ENCODE results near the gene ZNF770. TPM values are rescaled to one million over a fixed set of nuclear protein-coding genes. Genes with fewer than 3 reads are reported as not detected.

Gene ZNF770, protein sequence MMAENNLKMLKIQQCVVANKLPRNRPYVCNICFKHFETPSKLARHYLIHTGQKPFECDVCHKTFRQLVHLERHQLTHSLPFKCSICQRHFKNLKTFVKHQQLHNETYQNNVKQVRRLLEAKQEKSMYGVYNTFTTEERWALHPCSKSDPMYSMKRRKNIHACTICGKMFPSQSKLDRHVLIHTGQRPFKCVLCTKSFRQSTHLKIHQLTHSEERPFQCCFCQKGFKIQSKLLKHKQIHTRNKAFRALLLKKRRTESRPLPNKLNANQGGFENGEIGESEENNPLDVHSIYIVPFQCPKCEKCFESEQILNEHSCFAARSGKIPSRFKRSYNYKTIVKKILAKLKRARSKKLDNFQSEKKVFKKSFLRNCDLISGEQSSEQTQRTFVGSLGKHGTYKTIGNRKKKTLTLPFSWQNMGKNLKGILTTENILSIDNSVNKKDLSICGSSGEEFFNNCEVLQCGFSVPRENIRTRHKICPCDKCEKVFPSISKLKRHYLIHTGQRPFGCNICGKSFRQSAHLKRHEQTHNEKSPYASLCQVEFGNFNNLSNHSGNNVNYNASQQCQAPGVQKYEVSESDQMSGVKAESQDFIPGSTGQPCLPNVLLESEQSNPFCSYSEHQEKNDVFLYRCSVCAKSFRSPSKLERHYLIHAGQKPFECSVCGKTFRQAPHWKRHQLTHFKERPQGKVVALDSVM
- total RNA-seq: 19.2 and 22.9 TPM in 2 replicates

DNA sequence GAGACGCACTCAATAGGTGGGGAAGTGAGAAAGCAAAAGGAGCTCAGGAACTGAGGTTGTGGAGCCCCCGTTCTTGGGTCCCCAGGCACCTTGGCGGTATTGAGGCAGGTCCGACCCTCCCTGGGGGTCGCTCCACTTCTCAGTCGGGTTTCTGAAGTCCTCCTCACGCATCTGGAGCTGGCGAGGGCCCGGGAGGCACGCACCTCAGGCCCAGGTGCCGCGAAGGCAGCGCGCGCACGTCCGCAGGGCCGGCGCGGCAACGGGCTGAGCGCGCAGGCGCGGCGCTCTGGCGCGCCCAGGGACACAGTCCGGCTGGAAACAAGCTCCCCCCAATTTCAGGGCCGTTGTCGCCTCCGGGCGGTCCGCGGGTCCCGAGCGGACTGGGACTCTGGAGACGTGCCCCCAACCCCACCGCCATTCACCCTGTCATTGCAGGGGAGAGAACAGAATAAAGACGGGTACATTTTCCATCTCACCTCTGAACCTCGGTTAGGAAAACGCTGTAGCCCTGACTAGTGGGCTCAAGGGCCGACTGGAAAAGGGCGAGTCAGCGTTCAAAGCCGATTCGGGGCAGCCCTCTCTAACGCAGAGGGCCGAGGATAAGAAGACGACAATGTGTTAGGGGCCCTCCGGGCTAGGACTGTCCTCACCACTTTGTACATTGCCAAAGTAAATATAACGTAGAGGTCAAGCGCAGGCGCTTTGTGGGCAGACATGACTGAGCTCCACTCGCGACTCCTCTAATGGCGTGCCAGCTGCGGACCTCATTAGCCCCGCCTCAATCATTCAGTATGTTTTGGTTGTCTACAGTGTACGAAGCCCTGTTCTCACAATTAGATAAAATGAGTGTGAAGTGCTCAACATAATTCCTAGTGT is at the start of gene ZNF770:
Gene ZNF770 (minus strand): TSS at position 261 of the 876 bp plus-strand sequence. CDS start 4,853 bp downstream, outside the sequence.
- no peak for DNase-seq (ENCODE audit: extremely low read depth, low read depth, low spot score)

DNA sequence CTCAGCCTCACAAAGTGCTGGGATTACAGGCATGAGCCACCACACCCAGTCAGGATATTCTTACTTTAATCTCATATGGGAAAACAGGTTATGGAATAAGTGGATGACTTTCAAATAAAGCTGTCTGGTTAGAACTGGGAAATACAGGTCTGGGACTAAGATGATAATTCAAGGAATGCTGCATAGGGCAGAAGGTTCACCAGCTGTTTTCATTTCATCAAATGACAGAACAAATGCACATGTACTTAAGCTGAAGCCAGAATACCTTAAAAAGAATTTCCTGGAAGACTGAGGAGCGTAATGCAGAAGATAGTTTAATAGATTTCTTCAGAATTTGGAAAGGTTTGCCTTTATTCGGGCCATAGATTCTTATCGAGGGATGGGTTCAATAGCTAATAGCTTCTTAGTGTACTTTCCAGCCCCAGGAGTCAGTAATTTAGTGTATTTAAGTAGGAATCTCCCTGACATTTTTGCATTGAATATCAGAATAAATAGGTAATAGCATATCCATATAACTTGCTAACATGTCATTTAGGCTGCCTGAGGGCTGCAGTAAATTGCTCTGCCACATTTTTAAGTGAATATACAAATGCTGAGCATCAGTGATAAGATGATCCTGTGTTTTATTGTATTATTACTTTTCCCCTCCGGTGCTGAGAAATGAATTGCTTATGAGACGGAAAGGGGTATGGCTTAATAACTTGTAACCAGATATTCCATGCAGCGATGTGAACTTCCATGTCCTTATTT is 40.3 kb upstream of the ZNF770 start:
- no peak for DNase-seq (ENCODE audit: extremely low read depth, low read depth, low spot score)

DNA sequence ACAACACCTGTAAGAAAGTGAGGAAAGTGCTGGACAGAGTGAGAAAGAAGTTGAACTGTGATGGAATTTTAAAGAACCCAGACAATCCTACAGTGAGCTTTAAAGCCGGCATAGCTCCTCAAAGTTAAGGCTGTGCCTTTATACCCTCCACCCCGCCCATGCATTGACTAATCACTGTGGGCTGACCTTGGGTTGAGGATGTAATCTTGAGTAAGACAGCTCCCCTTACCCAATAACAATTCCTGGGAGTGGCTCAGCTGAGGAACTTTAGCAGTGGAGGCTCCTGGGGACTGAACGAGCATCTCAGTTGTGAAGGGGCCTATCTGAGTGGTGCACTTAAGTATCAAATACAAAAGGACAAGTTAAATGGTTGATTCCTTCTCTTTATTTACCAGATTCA is 35.7 kb upstream of the ZNF770 start:
- no peak for DNase-seq (ENCODE audit: extremely low read depth, low read depth, low spot score)

DNA sequence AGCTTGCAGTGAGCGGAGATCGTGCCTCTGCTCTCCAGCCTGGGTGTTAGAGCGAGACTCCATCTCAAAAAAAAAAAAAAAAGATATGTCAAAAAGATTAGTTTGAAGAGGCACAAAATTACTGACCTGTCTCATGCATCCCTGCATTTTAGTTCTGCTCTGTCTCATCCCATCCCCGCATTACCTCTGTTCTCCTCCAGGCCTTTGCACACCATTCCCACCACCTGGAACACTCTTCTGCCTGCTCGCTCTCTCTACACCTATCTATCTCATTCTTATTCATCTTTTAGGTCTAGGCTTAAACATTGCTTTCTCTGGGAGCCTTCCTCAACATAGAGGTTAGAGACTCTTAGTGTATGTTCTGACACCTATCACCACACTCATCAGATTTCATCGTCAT is 32.9 kb upstream of the ZNF770 start:
- no peak for DNase-seq (ENCODE audit: extremely low read depth, low read depth, low spot score)

DNA sequence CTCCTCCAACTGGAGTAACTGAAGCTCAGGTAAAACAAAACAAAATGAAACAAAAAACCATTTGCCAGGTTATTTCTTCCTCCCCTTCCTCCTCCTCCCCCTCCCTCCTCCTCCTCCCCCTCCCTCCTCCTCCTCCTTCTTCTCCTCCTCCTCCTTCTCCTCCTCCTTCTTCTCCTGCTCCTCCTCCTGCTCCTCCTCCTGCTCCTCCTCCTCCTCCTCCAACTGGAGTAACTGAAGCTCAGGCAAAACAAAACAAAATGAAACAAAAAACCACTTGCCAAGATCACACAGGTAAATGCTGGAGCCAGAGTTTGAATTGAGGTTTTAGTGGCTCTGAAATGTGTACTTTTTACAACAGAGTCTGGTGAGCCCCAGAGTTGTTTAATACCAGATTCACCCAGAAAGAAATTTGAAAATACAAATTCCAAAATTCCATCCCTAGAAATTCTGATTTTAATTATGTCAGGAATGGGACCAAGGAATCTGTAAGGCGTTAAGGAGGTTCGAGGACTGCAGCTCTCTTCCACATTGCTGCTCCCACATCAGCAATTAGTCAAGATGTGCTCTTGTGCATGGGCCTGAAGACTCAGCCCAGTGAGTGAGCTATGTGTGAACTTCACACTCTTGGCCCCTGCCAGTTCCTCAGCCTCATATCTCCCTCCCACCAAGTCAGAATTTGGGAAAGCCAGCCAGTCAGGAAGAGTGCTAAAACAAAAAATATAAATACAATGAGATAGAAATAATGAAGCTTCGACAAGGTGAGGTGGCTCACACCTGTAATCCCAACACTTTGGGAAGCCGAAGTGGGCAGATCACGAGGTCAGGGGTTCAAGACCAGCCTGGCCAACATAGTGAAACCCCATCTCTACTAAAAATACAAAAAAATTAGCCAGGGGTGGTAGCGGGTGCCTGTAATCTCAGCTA is 31.6 kb upstream of the ZNF770 start:
- no peak for DNase-seq (ENCODE audit: extremely low read depth, low read depth, low spot score)

DNA sequence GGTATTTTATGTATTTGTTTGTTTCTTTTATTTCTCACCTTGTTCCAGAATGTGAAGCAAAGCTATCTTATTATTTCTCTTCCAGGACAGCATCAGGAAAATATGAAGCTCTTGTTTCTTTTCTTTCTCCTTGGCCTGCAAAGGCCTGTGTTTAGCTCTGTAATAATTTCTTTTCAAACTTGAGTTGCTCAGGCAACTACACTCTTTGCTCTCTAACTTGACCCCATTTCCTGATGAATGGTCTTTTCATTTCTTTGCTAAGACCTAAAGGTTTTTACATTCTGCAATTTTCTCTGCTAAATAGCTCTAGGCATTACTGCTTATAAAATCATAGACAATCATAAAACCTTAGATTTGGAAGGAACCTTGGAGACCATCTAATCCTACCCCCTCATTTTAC is 26.2 kb upstream of the ZNF770 start:
- no peak for DNase-seq (ENCODE audit: extremely low read depth, low read depth, low spot score)

DNA sequence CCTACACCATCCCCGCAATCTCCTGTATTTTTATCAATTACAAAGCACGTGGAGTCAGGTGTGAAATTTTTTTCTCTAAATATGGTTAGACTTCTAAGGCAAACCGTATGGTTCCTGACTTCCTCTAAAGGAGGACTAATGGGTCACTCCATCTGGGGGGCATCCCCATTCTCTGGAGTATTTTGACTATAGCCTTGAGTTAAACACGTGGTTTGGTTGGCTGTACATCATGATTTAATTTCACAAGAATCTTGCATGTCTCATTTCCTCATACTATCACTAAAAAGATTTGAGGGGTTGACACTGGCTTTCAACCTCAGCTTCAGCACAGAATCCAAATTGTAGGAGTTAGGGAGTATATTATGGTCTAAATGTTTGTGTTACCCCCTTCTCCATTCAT is 25.3 kb upstream of the ZNF770 start:
- no peak for DNase-seq (ENCODE audit: extremely low read depth, low read depth, low spot score)

DNA sequence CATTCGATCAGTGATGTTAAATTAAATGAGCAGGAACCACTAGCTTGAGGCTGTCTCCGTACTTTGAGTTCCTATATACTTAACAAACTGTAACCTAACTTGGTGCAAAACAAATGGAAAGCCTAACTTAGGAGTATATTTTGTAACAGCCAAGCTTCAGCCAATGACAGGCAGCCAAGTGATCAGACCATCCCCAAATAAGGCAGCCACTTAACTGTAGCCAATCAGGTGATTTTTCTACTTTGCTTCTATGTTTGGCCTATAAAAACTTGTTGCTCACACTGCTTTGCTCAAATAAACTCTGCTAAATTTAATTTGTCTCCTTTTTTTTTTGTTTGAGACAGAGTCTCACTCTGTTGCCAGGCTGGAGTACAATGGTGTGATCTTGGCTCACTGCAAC is 19.3 kb upstream of the ZNF770 start:
- no peak for DNase-seq (ENCODE audit: extremely low read depth, low read depth, low spot score)

DNA sequence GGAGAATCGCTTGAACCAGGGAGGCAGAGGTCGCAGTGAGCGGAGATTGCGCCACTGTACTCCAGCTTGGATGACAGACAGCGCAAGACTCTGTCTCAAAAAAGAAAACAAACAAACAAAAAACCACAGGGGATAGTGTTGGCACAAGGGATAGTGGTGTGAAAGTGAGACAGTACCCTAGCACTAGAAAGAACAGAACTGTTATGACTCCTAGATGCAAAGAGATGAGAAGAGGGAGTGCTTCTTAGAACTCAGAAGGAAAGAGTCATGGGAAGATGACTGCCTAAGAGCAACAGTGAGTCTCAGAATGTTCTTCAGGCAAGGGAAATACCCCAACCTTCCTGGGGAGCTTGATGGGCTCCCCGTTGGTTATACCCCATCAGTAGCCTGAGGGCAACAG is 17.8 kb upstream of the ZNF770 start:
- no peak for DNase-seq (ENCODE audit: extremely low read depth, low read depth, low spot score)

DNA sequence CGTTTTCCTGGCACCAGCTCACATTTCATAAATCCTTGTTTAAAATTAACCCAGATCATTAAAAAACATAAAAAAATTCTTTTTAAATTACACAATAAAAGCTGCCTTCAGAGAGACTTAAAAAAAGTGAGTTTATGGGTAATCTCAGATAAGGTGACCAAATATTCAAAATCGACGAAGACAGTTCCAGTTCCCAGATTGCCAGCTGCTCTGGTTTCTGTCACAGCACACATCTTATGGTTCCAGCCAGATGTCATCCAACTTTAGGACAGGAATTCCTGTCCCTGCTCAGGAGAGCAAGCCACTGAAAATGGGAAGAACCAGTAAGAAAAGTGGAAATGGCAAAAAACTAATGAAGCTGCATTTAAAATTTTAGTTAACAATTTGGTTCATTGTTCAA is 15.8 kb upstream of the ZNF770 start:
- no peak for DNase-seq (ENCODE audit: extremely low read depth, low read depth, low spot score)

DNA sequence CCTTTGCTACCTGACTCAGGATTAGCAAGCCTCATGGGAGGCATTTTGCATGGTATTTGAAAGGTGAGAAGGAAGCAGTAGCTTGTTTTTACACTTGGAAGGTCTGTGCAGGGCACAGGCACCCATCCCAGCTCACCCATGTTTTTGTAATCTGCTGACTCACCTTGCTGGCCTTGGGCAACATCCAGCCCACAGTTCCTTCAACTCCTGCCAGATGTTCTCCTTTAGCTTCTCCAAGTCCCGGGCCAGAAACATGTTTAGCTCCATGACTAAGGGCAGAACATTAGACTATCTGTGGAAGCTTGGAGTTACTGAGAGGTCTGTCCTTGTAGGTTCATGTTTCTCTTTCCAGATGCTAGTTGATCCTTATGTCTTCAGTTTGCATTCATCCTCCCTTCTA is 12.4 kb upstream of the ZNF770 start:
- no peak for DNase-seq (ENCODE audit: extremely low read depth, low read depth, low spot score)

DNA sequence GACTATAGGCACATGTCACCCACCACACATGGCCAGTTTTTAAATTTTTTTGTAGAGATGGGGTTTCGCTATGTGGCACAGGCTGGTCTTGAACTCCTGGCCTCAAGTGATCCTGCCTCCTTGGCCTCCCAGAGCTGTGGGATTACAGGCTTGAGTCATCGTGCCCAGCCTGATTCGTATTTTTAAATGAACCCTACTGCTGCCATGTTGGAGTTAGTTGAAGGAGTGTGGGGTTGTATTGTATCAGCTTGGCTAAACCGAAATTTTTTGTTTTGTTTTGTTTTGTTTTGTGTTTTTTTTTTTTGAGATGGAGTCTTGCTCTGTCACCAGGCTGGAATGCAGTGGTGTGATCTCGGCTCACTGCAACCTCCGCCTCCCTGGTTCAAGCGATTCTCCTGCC is 11.8 kb upstream of the ZNF770 start:
- no peak for DNase-seq (ENCODE audit: extremely low read depth, low read depth, low spot score)

DNA sequence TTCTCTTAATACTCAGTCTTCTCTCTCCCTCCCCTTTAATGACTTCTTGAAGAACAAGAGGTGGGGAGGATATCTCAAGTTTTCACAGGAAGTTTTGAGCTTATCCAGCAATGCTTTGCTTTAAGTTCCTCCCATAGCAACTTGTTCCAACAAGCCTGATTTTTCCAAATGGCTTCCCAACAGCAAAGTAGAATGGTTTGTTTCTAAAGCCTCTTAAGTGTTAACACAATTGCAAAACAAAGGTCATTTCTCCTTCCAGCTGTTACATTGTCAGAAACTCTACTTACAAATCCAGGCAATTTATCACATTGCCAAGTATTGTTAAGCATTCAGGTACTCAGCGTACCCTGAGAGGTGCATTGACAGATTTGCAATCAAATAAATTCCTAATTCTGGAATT is 6.8 kb upstream of the ZNF770 start:
- DNase-seq (ENCODE audit: extremely low read depth, low read depth, low spot score): no peak

DNA sequence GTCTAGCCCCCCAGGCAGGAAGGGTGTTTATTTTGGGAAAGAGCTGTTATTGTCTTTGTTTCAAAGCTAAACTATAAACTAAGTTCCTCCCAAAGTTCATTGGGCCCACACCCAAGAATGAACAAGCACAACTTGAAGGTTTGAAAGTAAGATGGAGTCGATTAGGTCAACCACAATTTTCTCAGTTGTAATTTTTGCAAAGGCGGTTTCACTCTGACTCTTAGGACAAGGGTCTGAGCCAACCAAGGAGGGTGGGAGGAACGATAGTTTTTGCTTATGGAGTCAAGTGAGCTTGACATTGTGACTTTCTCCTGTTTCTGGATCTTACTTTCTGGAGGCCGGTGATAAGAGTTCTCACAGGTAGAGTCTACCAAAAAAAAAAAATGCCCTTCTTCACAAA is 5.8 kb upstream of the ZNF770 start:
- DNase-seq (ENCODE audit: extremely low read depth, low read depth, low spot score): no peak

DNA sequence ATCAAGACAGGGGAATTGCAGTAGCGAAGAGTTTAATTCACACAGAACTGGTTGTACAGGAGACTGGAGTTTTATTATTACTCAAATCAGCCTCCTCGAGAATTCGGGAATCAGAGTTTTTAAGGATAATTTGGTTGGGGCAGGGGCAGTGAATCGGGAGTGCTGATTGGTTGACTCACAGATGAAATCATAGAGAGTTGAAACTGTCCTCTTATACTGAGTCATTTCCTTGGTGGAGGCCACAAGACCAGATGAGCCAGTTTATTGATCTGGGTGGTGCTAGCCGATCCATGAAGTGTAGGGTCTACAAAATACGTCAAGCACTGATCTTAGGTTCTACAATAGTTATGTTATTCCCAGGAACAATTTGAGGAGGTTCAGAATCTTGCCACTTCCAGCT is 5.3 kb upstream of the ZNF770 start:
- no peak for DNase-seq (ENCODE audit: extremely low read depth, low read depth, low spot score)

DNA sequence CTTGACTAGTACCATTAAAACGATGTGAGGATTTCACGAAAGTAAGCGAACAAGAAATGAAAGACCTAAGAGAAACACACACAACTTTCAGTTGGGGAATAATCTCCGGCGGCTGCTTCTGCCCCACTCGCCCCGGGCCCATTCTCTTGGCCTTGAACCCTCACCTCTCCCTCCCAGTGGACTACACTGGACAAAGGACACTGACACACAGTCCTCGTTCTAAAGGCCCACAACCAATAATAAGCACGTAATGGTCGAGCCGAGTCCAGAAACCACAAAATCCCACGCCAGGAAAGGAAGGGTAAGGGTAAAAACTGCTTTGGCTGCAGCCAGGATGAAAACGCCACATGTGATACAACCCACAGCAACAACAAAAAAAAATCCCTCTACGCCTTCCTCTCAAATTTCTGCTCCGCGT is 469 bp downstream of the ZNF770 start:
- no peak for DNase-seq (ENCODE audit: extremely low read depth, low read depth, low spot score)

DNA sequence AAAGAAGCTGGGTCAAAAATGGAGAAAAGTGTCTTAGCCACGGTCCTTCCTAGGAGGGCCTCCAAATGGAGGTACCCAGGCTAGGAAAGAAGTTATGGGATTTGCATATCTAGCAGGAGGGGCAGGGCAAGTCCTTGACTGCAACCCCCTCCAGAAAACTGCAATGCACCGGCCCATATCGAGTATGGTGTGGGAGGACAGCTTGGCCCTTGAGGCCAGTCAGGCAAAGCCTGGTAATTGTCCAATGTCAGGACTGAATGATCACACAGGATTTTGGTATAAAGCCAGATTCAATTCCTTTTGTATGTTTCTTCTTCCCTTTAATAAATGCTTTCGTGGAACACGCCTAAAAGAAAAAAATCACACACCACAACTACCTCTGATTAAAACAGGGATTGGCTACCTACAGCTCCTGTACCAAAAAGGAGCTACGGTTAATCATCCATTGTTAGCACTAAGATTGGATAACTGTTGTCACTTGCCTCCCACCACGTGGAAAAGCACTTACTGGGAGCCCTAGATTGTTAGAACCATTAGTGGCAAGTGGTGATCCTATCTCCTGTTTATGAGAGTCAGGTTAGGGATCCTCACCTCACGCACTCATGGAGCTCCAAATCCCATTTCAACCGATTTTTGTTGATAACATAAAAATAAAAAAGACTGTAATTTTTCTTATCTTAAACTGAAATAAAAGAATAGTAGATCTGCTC is 1.2 kb downstream of the ZNF770 start:
- no peak for DNase-seq (ENCODE audit: extremely low read depth, low read depth, low spot score)

DNA sequence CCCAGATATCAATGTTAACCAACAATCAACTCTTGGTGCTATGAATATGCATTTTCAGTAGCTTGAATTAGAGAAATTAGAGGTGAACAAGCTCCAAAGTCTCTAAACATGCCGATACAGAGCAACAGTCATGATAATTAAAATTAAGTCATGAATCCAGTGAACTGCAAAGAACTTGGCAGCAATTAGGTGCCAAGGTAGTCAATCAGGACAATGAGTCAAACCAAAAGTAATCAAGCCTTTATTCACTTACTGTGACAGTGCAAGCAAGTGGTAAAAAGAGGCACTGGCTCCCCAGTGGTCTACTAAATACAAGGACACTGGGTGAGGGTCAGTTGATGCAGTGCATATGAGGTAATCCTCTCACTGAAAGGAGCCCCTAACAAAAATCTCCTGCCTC is 1.8 kb downstream of the ZNF770 start:
- DNase-seq (ENCODE audit: extremely low read depth, low read depth, low spot score): no peak
